RWPE2 (cell line): ENCODE measurements around the gene ZBTB48.

Experiments used
- ATAC-seq: fragments of 200-7000 bp; cut with Tn5 transposase; 3 replicates; pipeline ENCODE4 v1.9.1; 2021; ENCODE audit warnings: low read depth
- DNase-seq: peaks from one replicate; pipeline ENCODE4 v3.0.0-alpha.2; 2020; ENCODE audit warnings: low spot score
- H3K27ac ChIP-seq: fragments of 450-650 bp; 2 replicates; pipeline ENCODE4 v1.5.1; 2017; ENCODE audit warnings: mild to moderate bottlenecking; ENCODE audit not compliant: poor library complexity, severe bottlenecking
- H3K27me3 ChIP-seq: fragments of 250-450 bp; sonication (Bioruptor Pico); 2 replicates; pipeline ENCODE4 v1.5.1; 2021; ENCODE audit warnings: mild to moderate bottlenecking, moderate library complexity; ENCODE audit not compliant: insufficient read depth, poor library complexity, severe bottlenecking
- H3K36me3 ChIP-seq: fragments of 250-450 bp; sonication (Bioruptor Pico); 2 replicates; pipeline ENCODE4 v1.5.1; 2020; ENCODE audit warnings: low read depth, mild to moderate bottlenecking, moderate library complexity
- H3K4me1 ChIP-seq: fragments of 250-450 bp; sonication (Bioruptor Pico); 2 replicates; pipeline ENCODE4 v1.5.1; 2021; ENCODE audit warnings: mild to moderate bottlenecking, moderate library complexity; ENCODE audit not compliant: insufficient read depth, poor library complexity, severe bottlenecking
- H3K4me3 ChIP-seq: fragments of 250-450 bp; sonication (Bioruptor Pico); 2 replicates; pipeline ENCODE4 v1.5.1; 2021; ENCODE audit warnings: mild to moderate bottlenecking, moderate library complexity; ENCODE audit not compliant: severe bottlenecking
- H3K9me3 ChIP-seq: fragments of 250-450 bp; sonication (Bioruptor Pico); 2 replicates; pipeline ENCODE4 v1.5.1; 2021; ENCODE audit warnings: mild to moderate bottlenecking, moderate library complexity; ENCODE audit not compliant: severe bottlenecking
- CTCF ChIP-seq: fragments of 450-650 bp; IDR thresholded peaks from one replicate; pipeline ENCODE4 v1.5.1; 2017; ENCODE audit warnings: mild to moderate bottlenecking, moderate library complexity; ENCODE audit not compliant: poor library complexity, severe bottlenecking

The ZBTB48 gene

GRCh38 chr1:6601923-6602668 is 22.3 kb downstream of the ZBTB48 start:
- no peak for DNase-seq
- peak; percentile 17 for TF ChIP-seq CTCF
- Histone ChIP-seq H3K27me3 (no peaks in the 10 kb centered on the region), H3K36me3 (peaks cover 27% of the 10 kb centered on the region), H3K27ac (peak overlapping the region; percentile 85), H3K4me1 (peaks cover 25% of the 10 kb centered on the region), H3K9me3 (no peaks in the 10 kb centered on the region), H3K4me3 (peak overlapping the region; percentile 52)
- ATAC-seq: peak; percentile 22

- no peak for TF ChIP-seq CTCF
- Histone ChIP-seq H3K36me3 (peaks cover 20% of the 10 kb centered on the region), H3K4me3 (peak within 1 kb of the TSS; percentile 52), H3K9me3 (no peaks in the 10 kb centered on the region), H3K27ac (peak within 1 kb of the TSS; percentile 85), H3K4me1 (peaks cover 25% of the 10 kb centered on the region), H3K27me3 (no peaks in the 10 kb centered on the region)
- peak; percentile 36 for ATAC-seq
- DNase-seq: peak; percentile 83
These were observed 23.0 kb downstream of the ZBTB48 start, which contains the start of gene KLHL21 for GRCh38 chr1:6602669-6603237. KLHL21 (minus strand) TSS chr1:6602869; CDS start chr1:6602817, 52 bp downstream.

GRCh38 chr1:6603238-6603914 is 23.6 kb downstream of the ZBTB48 start:
- Histone ChIP-seq H3K4me3 (peak overlapping the region; percentile 52), H3K36me3 (peaks cover 14% of the 10 kb centered on the region), H3K4me1 (peaks cover 25% of the 10 kb centered on the region), H3K27me3 (no peaks in the 10 kb centered on the region), H3K9me3 (no peaks in the 10 kb centered on the region), H3K27ac (peak overlapping the region; percentile 85)
- ATAC-seq: peak; percentile 3; the same call in 1 of the 3 replicates
- DNase-seq: no peak
- TF ChIP-seq CTCF: no peak

- ATAC-seq (no peak), DNase-seq (no peak)
- TF ChIP-seq CTCF: no peak
- peak overlapping the region; percentile 85 for H3K27ac ChIP-seq
- H3K4me3 ChIP-seq: peak overlapping the region; percentile 52
- H3K27me3 ChIP-seq: no peaks in the 10 kb centered on the region
- H3K36me3 ChIP-seq: peaks cover 8% of the 10 kb centered on the region
- no peaks in the 10 kb centered on the region for H3K9me3 ChIP-seq
- peaks cover 23% of the 10 kb centered on the region for H3K4me1 ChIP-seq
These were observed 24.2 kb downstream of the ZBTB48 start for GRCh38 chr1:6603915-6604558.
